ENCODE measurements around the gene DLL4.

DNA sequence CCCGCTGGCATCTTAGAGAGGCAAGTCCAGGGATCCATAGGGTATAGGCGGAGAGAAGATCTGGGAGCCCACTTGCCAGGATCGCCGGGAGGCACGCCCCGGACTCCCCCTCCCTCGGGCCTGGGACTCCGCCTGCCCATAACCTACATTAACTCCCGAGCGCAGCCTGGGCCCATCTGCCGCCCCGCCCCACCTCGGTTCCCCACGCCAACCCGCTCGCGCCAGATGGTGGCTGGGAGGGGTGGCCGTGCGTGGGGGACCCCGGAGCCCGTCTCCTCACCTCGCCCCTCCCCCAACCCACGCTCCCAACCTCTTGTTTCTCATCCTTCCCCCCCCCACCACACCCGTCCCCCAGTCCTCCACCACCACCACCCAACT, 1.7 kb upstream of the DLL4 start:
- TF ChIP-seq CTCF (IDR thresholded peaks at IDR 0.05 in 8 of 11, conservative IDR thresholded peaks at IDR 0.05 in 3 of 11) (no peak), POLR2AphosphoS5 (IDR thresholded peaks at IDR 0.05) (no peak), POLR2A (IDR thresholded peaks at IDR 0.05) (no peak)

All from spleen (tissue), 7 donors.